WTC11 (cell line): ENCODE measurements around the gene POLD4. TPM values are rescaled to one million over a fixed set of nuclear protein-coding genes. Genes with fewer than 3 reads are reported as not detected.

ENCODE experiments used
- ATAC-seq: fragments of 200-7000 bp; cut with Tn5 transposase; 2 replicates; pipeline ENCODE4 v1.10.0; 2021; ENCODE audit warnings: mild to moderate bottlenecking, moderate library complexity
- CTCF ChIA-PET: fragments of 300-600 bp; sonication (Branson Sonifier 250); formaldehyde crosslinking; loops from one replicate; lab custom pipeline; 2021; ENCODE audit warnings: antibody characterized with exemption; lab: Charles Lee
- POLR2A ChIA-PET: fragments of 350-600 bp; sonication (Branson Sonifier 250); formaldehyde crosslinking; loops from one replicate; lab custom pipeline; 2021; ENCODE audit warnings: antibody characterized with exemption; lab: Charles Lee
- DNase-seq: peaks from one replicate; pipeline ENCODE4 v3.0.0; 2021; ENCODE audit warnings: low spot score
- H3K27ac Mint-ChIP-seq: 2 replicates; pipeline ENCODE4 v1.8.0; 2021; ENCODE audit warnings: mixed read lengths
- H3K27me3 Mint-ChIP-seq: 2 replicates; pipeline ENCODE4 v1.8.0; 2021; ENCODE audit warnings: low read depth, mild to moderate bottlenecking, moderate library complexity, mixed read lengths
- H3K36me3 Mint-ChIP-seq: 2 replicates; pipeline ENCODE4 v1.8.0; 2021; ENCODE audit warnings: mixed read lengths
- H3K4me1 Mint-ChIP-seq: 2 replicates; pipeline ENCODE4 v1.8.0; 2022; ENCODE audit warnings: mixed read lengths
- H3K4me3 Mint-ChIP-seq: 2 replicates; pipeline ENCODE4 v1.8.0; 2021; ENCODE audit warnings: mild to moderate bottlenecking, moderate library complexity, mixed read lengths
- H3K9me3 Mint-ChIP-seq: 2 replicates; pipeline ENCODE4 v1.8.0; 2021; ENCODE audit warnings: mixed read lengths
- AR ChIP-seq: fragments of 250-450 bp; sonication (Bioruptor Pico); IDR thresholded peaks from 2 replicates; pipeline ENCODE4 v1.9.0; 2021; ENCODE audit warnings: mild to moderate bottlenecking
- E2F4 ChIP-seq: sonication (generic); formaldehyde crosslinking; IDR thresholded peaks from 2 replicates; pipeline ENCODE4 v1.8.1; 2022; ENCODE audit warnings: low read depth, mild to moderate bottlenecking, moderate library complexity, missing genetic modification reagents, borderline replicate concordance
- ESRRA ChIP-seq: sonication (generic); formaldehyde crosslinking; IDR thresholded peaks from 2 replicates; pipeline ENCODE4 v1.8.1; 2022; ENCODE audit warnings: mild to moderate bottlenecking, missing genetic modification reagents, borderline replicate concordance
- FOXP1 ChIP-seq: sonication (generic); formaldehyde crosslinking; IDR thresholded peaks from 2 replicates; pipeline ENCODE4 v1.8.0; 2022; ENCODE audit warnings: missing genetic modification reagents, mild to moderate bottlenecking, moderate library complexity, borderline replicate concordance
- GTF2I ChIP-seq: fragments of 250-450 bp; sonication (Bioruptor Pico); conservative IDR thresholded peaks from 2 replicates; pipeline ENCODE4 v1.4.0; 2021; ENCODE audit warnings: mild to moderate bottlenecking
- JAZF1 ChIP-seq: fragments of 250-450 bp; sonication (Bioruptor Pico); IDR thresholded peaks from 2 replicates; pipeline ENCODE4 v1.9.0; 2021; ENCODE audit warnings: moderate library complexity, mild to moderate bottlenecking, inconsistent platforms
- MLX ChIP-seq: sonication (generic); formaldehyde crosslinking; IDR thresholded peaks from 2 replicates; pipeline ENCODE4 v1.8.1; 2023; ENCODE audit warnings: mild to moderate bottlenecking, missing genetic modification reagents, moderate library complexity
- NR2C2 ChIP-seq: sonication (generic); formaldehyde crosslinking; IDR thresholded peaks from 2 replicates; pipeline ENCODE4 v1.8.0; 2022; ENCODE audit warnings: mild to moderate bottlenecking, missing genetic modification reagents
- OVOL2 ChIP-seq: fragments of 250-450 bp; sonication (Bioruptor Pico); IDR thresholded peaks from 2 replicates; pipeline ENCODE4 v1.9.0; 2021; ENCODE audit warnings: mild to moderate bottlenecking, borderline replicate concordance
- ZMAT4 ChIP-seq: fragments of 250-450 bp; sonication (Bioruptor Pico); IDR thresholded peaks from 2 replicates; pipeline ENCODE4 v1.9.0; 2021; ENCODE audit warnings: mild to moderate bottlenecking
- ZNF138 ChIP-seq: sonication (generic); formaldehyde crosslinking; conservative IDR thresholded peaks from 2 replicates; pipeline ENCODE4 v1.8.1; 2022; ENCODE audit warnings: mild to moderate bottlenecking, moderate library complexity, missing genetic modification reagents
- ZNF396 ChIP-seq: fragments of 250-450 bp; sonication (Bioruptor Pico); IDR thresholded peaks from 2 replicates; pipeline ENCODE4 v1.8.0; 2021; ENCODE audit warnings: mild to moderate bottlenecking, moderate library complexity, borderline replicate concordance
- ZNF423 ChIP-seq: fragments of 250-450 bp; sonication (Bioruptor Pico); IDR thresholded peaks from 2 replicates; pipeline ENCODE4 v2.1.2; 2022; ENCODE audit warnings: mild to moderate bottlenecking, moderate library complexity
- total RNA-seq: library from RNA; stranded (reverse); gene quantifications from 3 replicates; pipeline ENCODE4 v1.2.3, GENCODE V29; 2021

Gene POLD4
- total RNA-seq, 1 experiment from 2014 or later, result 30.3 TPM

GRCh38 chr11:67337257-67337656 is 16.1 kb downstream of the POLD4 start (continued):
- TF ChIP-seq FOXP1 (CRISPR knock-in tag), result no peak
- TF ChIP-seq AR, result no peak

- no peaks in the 10 kb centered on the region for H3K36me3 Mint-ChIP-seq
- H3K4me1 Mint-ChIP-seq, result no peaks in the 10 kb centered on the region
- DNase-seq, result no peak
- ATAC-seq, result no peak
- peaks cover 1% of the 10 kb centered on the region; the same call in 1 of the 2 replicates for H3K9me3 Mint-ChIP-seq
- CTCF ChIA-PET, result interaction anchor here (1.0 to 1.6 kb wide), 6 partner anchors 15 to 93 kb away, joined by 3 to 7 read pairs (median 4); no protein-coding TSS in a partner anchor
- POLR2A ChIA-PET, result no interaction called here
- no peak overlapping the region for H3K4me3 Mint-ChIP-seq
- H3K27me3 Mint-ChIP-seq, result no peaks in the 10 kb centered on the region; the same call in 1 of the 2 replicates
- TF ChIP-seq ESRRA (CRISPR knock-in tag) (no peak), NR2C2 (CRISPR knock-in tag) (no peak), JAZF1 (CRISPR knock-in tag) (no peak), ZMAT4 (CRISPR knock-in tag) (no peak), OVOL2 (CRISPR knock-in tag) (no peak), ZNF396 (CRISPR knock-in tag) (no peak), MLX (no peak), GTF2I (no peak), E2F4 (no peak)
- no peak overlapping the region for H3K27ac Mint-ChIP-seq
Observed at GRCh38 chr11:67332081-67332691, 21.2 kb downstream of the POLD4 start.

GRCh38 chr11:67323526-67323925 is 29.8 kb downstream of the POLD4 start:
- no peak for ATAC-seq
- Mint-ChIP-seq H3K9me3 (no peaks in the 10 kb centered on the region), H3K4me3 (no peak overlapping the region), H3K27me3 (peaks cover 20% of the 10 kb centered on the region), H3K4me1 (peaks cover 2% of the 10 kb centered on the region), H3K36me3 (no peaks in the 10 kb centered on the region), H3K27ac (no peak overlapping the region)
- TF ChIP-seq ZNF423 (CRISPR knock-in tag) (no peak), AR (no peak), ZNF138 (no peak)
- POLR2A ChIA-PET, result no interaction called here
- DNase-seq, result no peak
- CTCF ChIA-PET, result interaction anchor here (0.8 to 2.8 kb wide), 7 partner anchors 21 to 241 kb away, joined by 3 to 18 read pairs (median 3); partner anchors contain the start of gene ANKRD13D
